Measurements from ENCODE around the gene CAD. TPM values are rescaled to one million over a fixed set of nuclear protein-coding genes. Genes with fewer than 3 reads are reported as not detected.

The CAD gene
- total and polyA plus RNA-seq, 10 of the 15 experiments (the other 5 are each of a cell fraction or from before 2014, with no cell fraction given) = 7.6 to 119 (median 50.7) TPM

GRCh38 chr2:27198627-27199026 lies 18.5 kb upstream of the CAD start:
- BruUV-seq (replicated peaks) = no TSS peak
- 94% methylated on average over 2 of the region's 2 CpGs for WGBS (ENCODE audit: insufficient coverage, insufficient replicate concordance, low lambda C conversion rate, missing lambda C conversion rate)
- FAIRE-seq = no peak
- H3K4me3 ChIP-seq = no peak overlapping the region
- CTCF ChIA-PET = interaction anchor here (0.6 to 0.9 kb wide), 2 partner anchors 29 to 937 kb away, joined by 3 read pairs; no protein-coding TSS in a partner anchor
- H3K4me1 ChIP-seq (ENCODE audit: control insufficient read depth, insufficient read depth, low read length) = no peaks in the 10 kb centered on the region
- DNase-seq (ENCODE audit: low read depth, low spot score) = no peak
- ATAC-seq = no peak
- H3K27me3 ChIP-seq (replicated peaks in 1 of 2; ENCODE audit: control insufficient read depth in 2 of 2, insufficient read depth in 2 of 2, low read length in 1 of 2) = no peaks in the 10 kb centered on the region
- TF ChIP-seq HSF1 (IDR thresholded peaks at IDR 0.05; ENCODE audit: low read depth, low read length) = no peak
- no peak for TF ChIP-seq NFYB (IDR thresholded peaks at IDR 0.05; ENCODE audit: insufficient read depth, low read depth, low read length)
- TF ChIP-seq POLR2A (IDR thresholded peaks at IDR 0.05; ENCODE audit: low read depth, low read length) = no peak
- no peak for TF ChIP-seq BACH1 (IDR thresholded peaks at IDR 0.05; ENCODE audit: borderline replicate concordance)
- SMC1A ChIA-PET (ENCODE audit: uncharacterized antibody, unreplicated experiment) = no interaction called here
- no peaks in the 10 kb centered on the region for H3K79me2 ChIP-seq (ENCODE audit: control insufficient read depth, insufficient read depth, low read length)
- H3K4me2 ChIP-seq (ENCODE audit: control insufficient read depth, insufficient read depth) = no peak overlapping the region
- no peak overlapping the region for H3K27ac ChIP-seq (ENCODE audit: control insufficient read depth, insufficient read depth)
- peaks cover 9 to 13% of the 10 kb centered on the region in 2 experiments for H3K36me3 ChIP-seq (ENCODE audit: control insufficient read depth in 2 of 2, insufficient read depth in 2 of 2, low read length in 1 of 2)
- RAD21 ChIA-PET (ENCODE audit: unreplicated experiment) = no interaction called here
- H3K9ac ChIP-seq (ENCODE audit: control insufficient read depth, insufficient read depth, low read length) = no peak overlapping the region
- intact Hi-C loops (cut with micrococcal nuclease; ENCODE audit: unreplicated experiment) = no loop called here
- POLR2A ChIA-PET = no interaction called here
- in situ Hi-C loops (cut with MboI) = loop anchor here (5.0 kb wide), 1 partner anchor 231 kb away; no protein-coding TSS in a partner anchor
- no peak overlapping the region for H2AFZ ChIP-seq (ENCODE audit: control insufficient read depth, low read depth, low read length)
- H4K20me1 ChIP-seq (ENCODE audit: control insufficient read depth, insufficient read depth) = no peaks in the 10 kb centered on the region
- H3K9me3 ChIP-seq (replicated peaks; ENCODE audit: control insufficient read depth, insufficient read depth, low read length) = no peaks in the 10 kb centered on the region

- CTCF ChIA-PET = interaction anchor here (0.9 kb wide), 1 partner anchor 30 kb away, joined by 3 read pairs; no protein-coding TSS in a partner anchor
- in situ Hi-C loops (cut with MboI) = loop anchor here (5.0 kb wide), 1 partner anchor 232 kb away; no protein-coding TSS in a partner anchor
- TF ChIP-seq ELK1 (IDR thresholded peaks at IDR 0.05; ENCODE audit: low read depth, low read length) = no peak
- no peak for TF ChIP-seq BACH1 (IDR thresholded peaks at IDR 0.05; ENCODE audit: borderline replicate concordance)
- no peak for TF ChIP-seq POLR2AphosphoS2 (IDR thresholded peaks at IDR 0.05; ENCODE audit: low read depth, low read length)
- TF ChIP-seq RFX5 (IDR thresholded peaks at IDR 0.05; ENCODE audit: low read depth, low read length) = no peak
- TF ChIP-seq CHD2 (IDR thresholded peaks at IDR 0.05; ENCODE audit: borderline replicate concordance, low read depth, low read length) = no peak
- TF ChIP-seq BCL11A (IDR thresholded peaks at IDR 0.05; ENCODE audit: low read depth, low read length) = no peak
- TF ChIP-seq ZBED1 (IDR thresholded peaks at IDR 0.05; ENCODE audit: borderline replicate concordance) = no peak
- no peak for TF ChIP-seq JUND (IDR thresholded peaks at IDR 0.05; ENCODE audit: low read depth, low read length)
- TF ChIP-seq SIX5 (IDR thresholded peaks at IDR 0.05; ENCODE audit: low read depth, low read length, severe bottlenecking) = no peak
- no peak for TF ChIP-seq ZBTB33 (IDR thresholded peaks at IDR 0.05)
Measured at GRCh38 chr2:27199241-27199640, 17.9 kb upstream of the CAD start.

More at GRCh38 chr2:27199241-27199640, 17.9 kb upstream of the CAD start:
- intact Hi-C loops (cut with micrococcal nuclease; ENCODE audit: unreplicated experiment) = no loop called here
- ATAC-seq (no peak), FAIRE-seq (no peak), DNase-seq (ENCODE audit: low read depth, low spot score) (no peak)
- Histone ChIP-seq H3K27me3 (replicated peaks in 1 of 2; ENCODE audit: control insufficient read depth in 2 of 2, insufficient read depth in 2 of 2, low read length in 1 of 2) (no peaks in the 10 kb centered on the region), H3K9me3 (replicated peaks; ENCODE audit: control insufficient read depth, insufficient read depth, low read length) (no peaks in the 10 kb centered on the region), H4K20me1 (ENCODE audit: control insufficient read depth, insufficient read depth) (no peaks in the 10 kb centered on the region), H3K36me3 (ENCODE audit: control insufficient read depth in 2 of 2, insufficient read depth in 2 of 2, low read length in 1 of 2) (peaks cover 13 to 15% of the 10 kb centered on the region in 2 experiments), H3K27ac (ENCODE audit: control insufficient read depth, insufficient read depth) (no peak overlapping the region), H3K4me3 (no peak overlapping the region), H3K4me1 (ENCODE audit: control insufficient read depth, insufficient read depth, low read length) (no peaks in the 10 kb centered on the region), H3K4me2 (ENCODE audit: control insufficient read depth, insufficient read depth) (no peak overlapping the region), H3K79me2 (ENCODE audit: control insufficient read depth, insufficient read depth, low read length) (no peaks in the 10 kb centered on the region), H3K9ac (ENCODE audit: control insufficient read depth, insufficient read depth, low read length) (no peak overlapping the region), H2AFZ (ENCODE audit: control insufficient read depth, low read depth, low read length) (no peak overlapping the region)
- ChIA-PET SMC1A (ENCODE audit: uncharacterized antibody, unreplicated experiment) (no interaction called here), POLR2A (no interaction called here), RAD21 (ENCODE audit: unreplicated experiment) (no interaction called here)
- WGBS (ENCODE audit: insufficient coverage, insufficient replicate concordance, low lambda C conversion rate, missing lambda C conversion rate) = 72% methylated on average over 2 of the region's 2 CpGs
- BruUV-seq (replicated peaks) = no TSS peak

All from GM12878 (cell line).